GM23338 (cell line): ENCODE data around the gene OR4D6. TPM values are rescaled to one million over a fixed set of nuclear protein-coding genes. Genes with fewer than 3 reads are reported as not detected.

Experiments used
- ATAC-seq: fragments of 200-7000 bp; cut with Tn5 transposase; 3 replicates; pipeline ENCODE4 v1.9.1; 2020
- DNase-seq: peaks from one replicate; pipeline ENCODE4 v3.0.0-alpha.2; 2015; ENCODE audit warnings: low spot score
- H2AFZ ChIP-seq: fragments of 200-600 bp; sonication (generic); 2 replicates; pipeline ENCODE4 v1.8.0; 2016; ENCODE audit warnings: antibody characterized with exemption, mild to moderate bottlenecking, moderate library complexity
- H3F3A ChIP-seq: fragments of 200-600 bp; sonication (generic); replicated peaks from 2 replicates; pipeline ENCODE4 v1.8.0; 2017; ENCODE audit warnings: antibody characterized with exemption, mixed run types, low read depth
- H3K27ac ChIP-seq: fragments of 200-600 bp; sonication (generic); 2 replicates; pipeline ENCODE4 v1.6.1; 2016; ENCODE audit warnings: low read depth
- H3K27me3 ChIP-seq: fragments of 200-600 bp; sonication (generic); 2 replicates; pipeline ENCODE4 v1.8.0; 2016; ENCODE audit warnings: mild to moderate bottlenecking, mixed run types, moderate library complexity; ENCODE audit not compliant: insufficient read depth
- H3K36me3 ChIP-seq: fragments of 200-600 bp; sonication (generic); 2 replicates; pipeline ENCODE4 v1.8.0; 2016; ENCODE audit warnings: mild to moderate bottlenecking; ENCODE audit not compliant: insufficient read depth
- H3K4me1 ChIP-seq: fragments of 200-600 bp; sonication (generic); 2 replicates; pipeline ENCODE4 v1.8.0; 2016; ENCODE audit warnings: mild to moderate bottlenecking, moderate library complexity; ENCODE audit not compliant: insufficient read depth
- H3K4me2 ChIP-seq: fragments of 200-600 bp; sonication (generic); 2 replicates; pipeline ENCODE4 v1.7.1; 2017; ENCODE audit warnings: mixed run types
- H3K4me3 ChIP-seq: fragments of 200-600 bp; sonication (generic); 2 replicates; pipeline ENCODE4 v1.6.1; 2016; ENCODE audit warnings: mixed run types
- H3K79me2 ChIP-seq: fragments of 200-600 bp; sonication (generic); replicated peaks from 2 replicates; pipeline ENCODE4 v1.8.0; 2017; ENCODE audit warnings: mild to moderate bottlenecking; ENCODE audit not compliant: insufficient read depth
- H3K9me2 ChIP-seq: fragments of 200-600 bp; sonication (generic); 2 replicates; pipeline ENCODE4 v1.8.0; 2017; ENCODE audit not compliant: insufficient read depth
- H4K20me1 ChIP-seq: fragments of 200-600 bp; sonication (generic); replicated peaks from 2 replicates; pipeline ENCODE4 v1.8.0; 2017; ENCODE audit warnings: mild to moderate bottlenecking; ENCODE audit not compliant: insufficient read depth
- H3K27ac Mint-ChIP-seq: 2 replicates; pipeline ENCODE4 v1.8.0; 2020; ENCODE audit warnings: inconsistent platforms, mild to moderate bottlenecking, moderate library complexity, mixed read lengths
- H3K27me3 Mint-ChIP-seq: 3 replicates; pipeline ENCODE4 v1.8.0; 2022; ENCODE audit warnings: low read depth, mild to moderate bottlenecking, moderate library complexity, mixed read lengths, inconsistent platforms; ENCODE audit not compliant: insufficient read depth, poor library complexity
- H3K36me3 Mint-ChIP-seq: 3 replicates; pipeline ENCODE4 v1.8.0; 2021; ENCODE audit warnings: low read depth, mild to moderate bottlenecking, inconsistent platforms, moderate library complexity, mixed read lengths
- H3K4me1 Mint-ChIP-seq: 3 replicates; pipeline ENCODE4 v1.8.0; 2020; ENCODE audit warnings: mild to moderate bottlenecking, inconsistent platforms, mixed read lengths
- H3K4me3 Mint-ChIP-seq: 3 replicates; pipeline ENCODE4 v1.8.0; 2021; ENCODE audit warnings: moderate library complexity, mild to moderate bottlenecking, inconsistent platforms, mixed read lengths
- H3K9me3 Mint-ChIP-seq: 3 replicates; pipeline ENCODE4 v1.8.0; 2020; ENCODE audit warnings: moderate library complexity, mild to moderate bottlenecking, inconsistent platforms, mixed read lengths
- CREB1 ChIP-seq: fragments of 250-450 bp; sonication (Bioruptor Pico); IDR thresholded peaks from 2 replicates; pipeline ENCODE4 v1.5.0; 2020; ENCODE audit warnings: low read depth, mild to moderate bottlenecking, moderate library complexity
- CTCF ChIP-seq, 2 experiments: fragments of 200-600 bp in 1 of 2; sonication (generic) in 1 of 2; conservative IDR thresholded peaks; 2 replicates each; pipeline versions ENCODE4 v1.5.1 to v1.6.1; 2016 to 2017; ENCODE audit warnings: antibody characterized with exemption in 2 of 2, low read depth in 2 of 2, mild to moderate bottlenecking in 2 of 2, moderate library complexity in 1 of 2
- ETS1 ChIP-seq: IDR thresholded peaks from 2 replicates; pipeline ENCODE4 v1.6.1; 2016; ENCODE audit warnings: antibody characterized with exemption
- EZH2 ChIP-seq: fragments of 200-600 bp; sonication (generic); IDR thresholded peaks from one replicate; pipeline ENCODE4 v1.8.0; 2017; ENCODE audit warnings: antibody characterized with exemption, mild to moderate bottlenecking, low read depth; ENCODE audit not compliant: unreplicated experiment
- EZH2phosphoT487 ChIP-seq: fragments of 200-600 bp; sonication (generic); IDR thresholded peaks from one replicate; pipeline ENCODE4 v1.8.1; 2018; ENCODE audit warnings: antibody characterized with exemption; ENCODE audit not compliant: unreplicated experiment
- JUNB ChIP-seq: IDR thresholded peaks from one replicate; pipeline ENCODE4 v1.6.1; 2016; ENCODE audit warnings: antibody characterized with exemption; ENCODE audit not compliant: unreplicated experiment
- NANOG ChIP-seq: IDR thresholded peaks from 2 replicates; pipeline ENCODE4 v1.6.1; 2016; ENCODE audit warnings: antibody characterized with exemption, borderline replicate concordance
- POLR2AphosphoS5 ChIP-seq: IDR thresholded peaks from 2 replicates; pipeline ENCODE4 v1.6.1; 2016; ENCODE audit warnings: antibody characterized with exemption, low read depth
- REST ChIP-seq: IDR thresholded peaks from one replicate; pipeline ENCODE4 v1.6.1; 2018; ENCODE audit warnings: antibody characterized with exemption; ENCODE audit not compliant: unreplicated experiment
- STAT1 ChIP-seq: IDR thresholded peaks from one replicate; pipeline ENCODE4 v1.6.1; 2016; ENCODE audit warnings: antibody characterized with exemption; ENCODE audit not compliant: unreplicated experiment
- ZNF114 ChIP-seq: fragments of 250-450 bp; sonication (Bioruptor Pico); IDR thresholded peaks from 2 replicates; pipeline ENCODE4 v1.5.0; 2020; ENCODE audit warnings: mild to moderate bottlenecking, moderate library complexity
- ZNF331 ChIP-seq: fragments of 250-450 bp; sonication (Bioruptor Pico); IDR thresholded peaks from 2 replicates; pipeline ENCODE4 v1.5.0; 2020; ENCODE audit warnings: low read depth, mild to moderate bottlenecking, moderate library complexity
- ZNF462 ChIP-seq: fragments of 250-450 bp; sonication (Bioruptor Pico); IDR thresholded peaks from 2 replicates; pipeline ENCODE4 v1.5.0; 2020; ENCODE audit warnings: mild to moderate bottlenecking, moderate library complexity
- long read RNA-seq: library from polyadenylated mRNA; unstranded; transcript quantifications from one replicate; pipeline ENCODE4 v2.0.0, GENCODE V29; 2020; ENCODE audit not compliant: unreplicated experiment
- polyA plus RNA-seq: library from polyadenylated mRNA; unstranded; fragments of >200 nt; fragmentation: Nextera tagmentation; extraction: Ambion mirVana; gene quantifications from 2 replicates; pipeline ENCODE4 v1.2.1, GENCODE V29; 2016
- total RNA-seq: library from RNA; depleted of rRNA; stranded (reverse); fragments of >200 nt; shearing (Covaris generic); gene quantifications from 2 replicates; pipeline ENCODE4 v1.2.3, GENCODE V29; 2014; rRNA removed

Gene OR4D6
- total RNA-seq (not detected in 2 replicates), polyA plus RNA-seq (not detected in 2 replicates)
- long read RNA-seq, result 0 reads

GRCh38 chr11:59456661-59457060, at the start of gene OR4D6:
Gene OR4D6, plus strand, starts transcription at chr11:59456961. Its CDS starts 0 bp downstream, at chr11:59456961.
- H3F3A ChIP-seq, result no peaks in the 10 kb centered on the region
- H3K27me3 ChIP-seq, result no peaks in the 10 kb centered on the region
- no peak within 1 kb of the TSS for H3K4me3 Mint-ChIP-seq

More at GRCh38 chr11:59456661-59457060, at the start of gene OR4D6:
- Histone ChIP-seq H3K27ac (no peak within 1 kb of the TSS), H3K4me1 (peaks cover 5% of the 10 kb centered on the region), H3K4me3 (no peak within 1 kb of the TSS), H3K4me2 (no peak within 1 kb of the TSS), H3K36me3 (no peaks in the 10 kb centered on the region), H2AFZ (no peak within 1 kb of the TSS; the same call in 1 of the 2 replicates), H3K9me2 (peaks cover 28% of the 10 kb centered on the region), H3K79me2 (no peaks in the 10 kb centered on the region), H4K20me1 (no peaks in the 10 kb centered on the region)
- Mint-ChIP-seq H3K9me3 (no peaks in the 10 kb centered on the region; the same call in 2 of the 3 replicates), H3K27ac (no peak within 1 kb of the TSS), H3K4me1 (peaks cover 6% of the 10 kb centered on the region), H3K36me3 (no peaks in the 10 kb centered on the region), H3K27me3 (peaks cover 2% of the 10 kb centered on the region)
- ATAC-seq (no peak), DNase-seq (no peak)
- TF ChIP-seq POLR2AphosphoS5 (no peak), STAT1 (no peak), JUNB (no peak), ZNF331 (CRISPR knock-in tag) (no peak), CTCF (conservative IDR thresholded peaks at IDR 0.05; ENCODE audit: low read depth in 2 of 2) (no peak), EZH2phosphoT487 (no peak), ZNF114 (CRISPR knock-in tag) (no peak), REST (no peak), EZH2 (no peak), CREB1 (CRISPR knock-in tag) (no peak), ZNF462 (no peak), NANOG (no peak), ETS1 (no peak)
